Peyer's patch (tissue), 4 donors: Measurements from ENCODE around the gene HEATR3. TPM values are rescaled to one million over a fixed set of nuclear protein-coding genes. Genes with fewer than 3 reads are reported as not detected.

Experiments
- DNase-seq, 3 donors: peaks; one replicate each; pipeline ENCODE4 v3.0.0-alpha.2; 2017 to 2019
- H3K27ac ChIP-seq, 4 donors: fragments of 200-600 bp; sonication (generic); one replicate each; pipeline ENCODE4 v1.5.1; 2016 to 2019
- H3K27me3 ChIP-seq, 2 donors: fragments of 200-600 bp; sonication (generic); one replicate each; pipeline ENCODE4 v1.5.1; 2019
- H3K36me3 ChIP-seq, 3 donors: fragments of 200-600 bp; sonication (generic); one replicate each; pipeline ENCODE4 v1.5.1; 2016 to 2019
- H3K4me1 ChIP-seq, 4 donors: fragments of 200-600 bp; sonication (generic); one replicate each; pipeline ENCODE4 v1.5.1; 2016 to 2019
- H3K4me3 ChIP-seq, 4 donors: fragments of 200-600 bp; sonication (generic); 1 replicate in 3 of 4; 2 replicates in 1 of 4; pipeline ENCODE4 v1.5.1; 2016 to 2019; ENCODE audit warnings: mild to moderate bottlenecking in 1 of 4
- H3K9me3 ChIP-seq, 4 donors: fragments of 200-600 bp; sonication (generic); one replicate each; pipeline ENCODE4 v1.5.1; 2016 to 2019; ENCODE audit warnings: mild to moderate bottlenecking in 1 of 4
- CTCF ChIP-seq, 6 experiments: fragments of 450-650 bp in 4 of 6; fragments of 200-600 bp in 2 of 6; sonication (generic) in 1 of 6; IDR thresholded peaks; one replicate each; pipeline ENCODE4 v1.5.1; 2017 to 2019; ENCODE audit warnings: antibody characterized with exemption in 6 of 6, mild to moderate bottlenecking in 3 of 6, moderate library complexity in 1 of 6
- POLR2A ChIP-seq, 2 donors: fragments of 450-650 bp; IDR thresholded peaks; one replicate each; pipeline ENCODE4 v1.5.1; 2017; ENCODE audit warnings: antibody characterized with exemption in 2 of 2, mild to moderate bottlenecking in 2 of 2, moderate library complexity in 2 of 2
- total RNA-seq, 4 donors: library from RNA; depleted of rRNA; stranded (reverse); fragments of >200 nt; gene quantifications; one replicate each; pipeline ENCODE4 v1.1.0, GENCODE V29; 2016

The HEATR3 gene
- total RNA-seq, 4 donors from 2014 or later = 22.4 to 39.7 (median 29.6) TPM

- peaks cover 0 to 6% (median 0%) of the 10 kb centered on the region in 4 donors for H3K4me1 ChIP-seq
- DNase-seq = no peak
- H3K27ac ChIP-seq = no peak overlapping the region
- H3K9me3 ChIP-seq = no peaks in the 10 kb centered on the region
- H3K36me3 ChIP-seq = no peaks in the 10 kb centered on the region
- no peak for TF ChIP-seq CTCF (IDR thresholded peaks at IDR 0.05)
- no peak for TF ChIP-seq POLR2A (IDR thresholded peaks at IDR 0.05)
- no peaks in the 10 kb centered on the region for H3K27me3 ChIP-seq
- no peak overlapping the region for H3K4me3 ChIP-seq
Observed at GRCh38 chr16:50043358-50043757, 22.4 kb upstream of the HEATR3 start.

- no peaks in the 10 kb centered on the region for H3K36me3 ChIP-seq
- H3K27ac ChIP-seq = no peak overlapping the region
- no peaks in the 10 kb centered on the region for H3K27me3 ChIP-seq
- no peak for DNase-seq
- H3K9me3 ChIP-seq = no peaks in the 10 kb centered on the region
- TF ChIP-seq CTCF (IDR thresholded peaks at IDR 0.05) (no peak), POLR2A (IDR thresholded peaks at IDR 0.05) (no peak)
- H3K4me1 ChIP-seq = no peaks in the 10 kb centered on the region
- H3K4me3 ChIP-seq = no peak overlapping the region
Observed at GRCh38 chr16:50045412-50045811, 20.4 kb upstream of the HEATR3 start.

- Histone ChIP-seq H3K9me3 (no peaks in the 10 kb centered on the region), H3K4me1 (no peaks in the 10 kb centered on the region), H3K27me3 (no peaks in the 10 kb centered on the region), H3K36me3 (no peaks in the 10 kb centered on the region), H3K27ac (no peak overlapping the region), H3K4me3 (no peak overlapping the region)
- DNase-seq = no peak
- TF ChIP-seq CTCF (IDR thresholded peaks at IDR 0.05) = no peak
Observed at GRCh38 chr16:50046853-50047252, 18.9 kb upstream of the HEATR3 start.

- DNase-seq = no peak
- Histone ChIP-seq H3K36me3 (no peaks in the 10 kb centered on the region), H3K9me3 (no peaks in the 10 kb centered on the region), H3K27me3 (no peaks in the 10 kb centered on the region), H3K27ac (no peak overlapping the region), H3K4me1 (no peaks in the 10 kb centered on the region), H3K4me3 (no peak overlapping the region)
- TF ChIP-seq POLR2A (IDR thresholded peaks at IDR 0.05) = no peak
- no peak for TF ChIP-seq CTCF (IDR thresholded peaks at IDR 0.05)
Observed at GRCh38 chr16:50047864-50048263, 17.9 kb upstream of the HEATR3 start.

- no peaks in the 10 kb centered on the region for H3K4me1 ChIP-seq
- DNase-seq = no peak
- no peaks in the 10 kb centered on the region for H3K36me3 ChIP-seq
- no peak overlapping the region for H3K4me3 ChIP-seq
- no peaks in the 10 kb centered on the region for H3K27me3 ChIP-seq
- H3K9me3 ChIP-seq = no peaks in the 10 kb centered on the region
- TF ChIP-seq CTCF (IDR thresholded peaks at IDR 0.05) (no peak), POLR2A (IDR thresholded peaks at IDR 0.05) (no peak)
- no peak overlapping the region for H3K27ac ChIP-seq
Observed at GRCh38 chr16:50050802-50051201, 15.0 kb upstream of the HEATR3 start.

GRCh38 chr16:50056226-50056625 lies 9.5 kb upstream of the HEATR3 start:
- no peak overlapping the region for H3K4me3 ChIP-seq
- H3K27ac ChIP-seq = no peak overlapping the region
- DNase-seq = no peak
- no peaks in the 10 kb centered on the region for H3K4me1 ChIP-seq
- H3K27me3 ChIP-seq = no peaks in the 10 kb centered on the region
- H3K36me3 ChIP-seq = no peaks in the 10 kb centered on the region
- H3K9me3 ChIP-seq = peaks cover 0 to 7% (median 0%) of the 10 kb centered on the region in 4 donors
- TF ChIP-seq POLR2A (IDR thresholded peaks at IDR 0.05) (no peak), CTCF (IDR thresholded peaks at IDR 0.05) (no peak)
